Suprapubic skin (tissue), 4 donors: ENCODE measurements around the gene KIAA1671. TPM values are rescaled to one million over a fixed set of nuclear protein-coding genes. Genes with fewer than 3 reads are reported as not detected.

Experiments used
- DNase-seq, 2 donors: peaks; one replicate each; pipeline ENCODE4 v3.0.0-alpha.2; 2019; ENCODE audit warnings: low spot score in 2 of 2
- H3K27ac ChIP-seq: fragments of 200-600 bp; sonication (generic); one replicate; pipeline ENCODE4 v1.5.1; 2019
- H3K27me3 ChIP-seq: fragments of 200-600 bp; sonication (generic); one replicate; pipeline ENCODE4 v1.5.1; 2019
- H3K36me3 ChIP-seq: fragments of 200-600 bp; sonication (generic); one replicate; pipeline ENCODE4 v1.5.1; 2019
- H3K4me1 ChIP-seq: fragments of 200-600 bp; sonication (generic); one replicate; pipeline ENCODE4 v1.5.1; 2019
- H3K4me3 ChIP-seq: fragments of 200-600 bp; sonication (generic); one replicate; pipeline ENCODE4 v1.5.1; 2019; ENCODE audit warnings: mild to moderate bottlenecking
- H3K9me3 ChIP-seq: fragments of 200-600 bp; sonication (generic); one replicate; pipeline ENCODE4 v1.5.1; 2019
- EP300 ChIP-seq: sonication (generic); formaldehyde crosslinking; IDR thresholded peaks from one replicate; pipeline ENCODE4 v1.6.1; 2017; ENCODE audit warnings: antibody characterized with exemption
- POLR2A ChIP-seq, 2 donors: fragments of 450-650 bp; IDR thresholded peaks; one replicate each; pipeline ENCODE4 v1.6.1; 2017; ENCODE audit warnings: antibody characterized with exemption in 2 of 2, mild to moderate bottlenecking in 2 of 2, moderate library complexity in 2 of 2
- POLR2AphosphoS5 ChIP-seq, 3 donors: sonication (generic); formaldehyde crosslinking; IDR thresholded peaks; one replicate each; pipeline ENCODE4 v1.6.1; 2017; ENCODE audit warnings: antibody characterized with exemption in 3 of 3
- WGBS: methylation state at CpG from one replicate; pipeline ENCODE4 v1.1.5; 2018; 5-methylcytosine and 5-hydroxymethylcytosine counted together
- total RNA-seq, 4 donors: library from RNA; depleted of rRNA; stranded (reverse); fragments of >200 nt; gene quantifications; one replicate each; pipeline ENCODE4 v1.1.0, GENCODE V29; 2016
- TF ChIP-seq, protein P1 (sequence below), 2 donors: fragments of 200-600 bp in 1 of 2; fragments of 450-650 bp in 1 of 2; sonication (generic) in 1 of 2; IDR thresholded peaks; one replicate each; pipeline ENCODE4 v1.5.1; 2016 to 2019; ENCODE audit warnings: antibody characterized with exemption in 2 of 2, mild to moderate bottlenecking in 1 of 2, moderate library complexity in 1 of 2

Gene KIAA1671
- total RNA-seq, 4 donors from 2014 or later: 74.4 to 116 (median 97.0) TPM

DNA sequence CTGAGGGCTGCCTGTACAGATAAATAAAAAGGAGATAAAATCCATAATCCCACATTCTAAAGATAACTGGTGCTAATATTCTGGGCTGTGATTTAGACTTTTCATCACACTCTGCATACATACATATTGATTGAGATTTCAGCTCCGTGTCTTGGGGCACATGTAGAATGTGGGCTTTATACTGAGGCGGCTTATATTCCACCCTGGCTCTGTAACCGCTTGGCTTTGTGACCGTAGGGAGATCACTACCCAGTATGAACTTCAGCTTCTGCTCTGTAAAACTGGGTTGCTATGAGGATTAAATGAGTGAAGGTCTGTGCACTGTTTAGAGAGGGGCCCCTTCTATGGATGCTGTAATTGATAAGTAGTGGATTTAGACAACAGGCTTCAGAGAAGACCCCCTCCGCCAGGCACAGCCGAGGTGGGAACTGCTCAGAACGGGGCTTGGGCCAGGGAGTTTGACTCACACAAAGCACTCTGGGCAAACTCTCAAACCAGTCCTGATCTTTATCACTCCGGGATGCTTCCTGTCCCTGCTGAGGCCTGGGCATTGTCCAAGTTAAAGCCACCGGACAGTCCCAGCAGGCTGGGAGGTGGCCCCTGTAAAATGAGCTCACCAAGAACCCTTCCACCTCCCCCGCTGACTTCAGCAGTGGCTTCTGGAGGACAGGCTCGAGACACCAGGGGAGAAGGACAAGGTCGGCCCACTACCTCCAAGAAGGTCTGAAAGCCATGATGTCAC, 17.2 kb downstream of the KIAA1671 start:
- no peak overlapping the region for H3K4me3 ChIP-seq
- no peaks in the 10 kb centered on the region for H3K27me3 ChIP-seq
- 40% methylated on average over 11 of the region's 12 CpGs for WGBS
- no peaks in the 10 kb centered on the region for H3K9me3 ChIP-seq
- peak overlapping the region; percentile 79 for H3K27ac ChIP-seq
- TF ChIP-seq, protein P1, sequence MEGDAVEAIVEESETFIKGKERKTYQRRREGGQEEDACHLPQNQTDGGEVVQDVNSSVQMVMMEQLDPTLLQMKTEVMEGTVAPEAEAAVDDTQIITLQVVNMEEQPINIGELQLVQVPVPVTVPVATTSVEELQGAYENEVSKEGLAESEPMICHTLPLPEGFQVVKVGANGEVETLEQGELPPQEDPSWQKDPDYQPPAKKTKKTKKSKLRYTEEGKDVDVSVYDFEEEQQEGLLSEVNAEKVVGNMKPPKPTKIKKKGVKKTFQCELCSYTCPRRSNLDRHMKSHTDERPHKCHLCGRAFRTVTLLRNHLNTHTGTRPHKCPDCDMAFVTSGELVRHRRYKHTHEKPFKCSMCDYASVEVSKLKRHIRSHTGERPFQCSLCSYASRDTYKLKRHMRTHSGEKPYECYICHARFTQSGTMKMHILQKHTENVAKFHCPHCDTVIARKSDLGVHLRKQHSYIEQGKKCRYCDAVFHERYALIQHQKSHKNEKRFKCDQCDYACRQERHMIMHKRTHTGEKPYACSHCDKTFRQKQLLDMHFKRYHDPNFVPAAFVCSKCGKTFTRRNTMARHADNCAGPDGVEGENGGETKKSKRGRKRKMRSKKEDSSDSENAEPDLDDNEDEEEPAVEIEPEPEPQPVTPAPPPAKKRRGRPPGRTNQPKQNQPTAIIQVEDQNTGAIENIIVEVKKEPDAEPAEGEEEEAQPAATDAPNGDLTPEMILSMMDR (IDR thresholded peaks at IDR 0.05): no peak
- TF ChIP-seq EP300 (no peak), POLR2AphosphoS5 (IDR thresholded peaks at IDR 0.05) (no peak), POLR2A (IDR thresholded peaks at IDR 0.05) (no peak)
- peaks cover 59% of the 10 kb centered on the region for H3K4me1 ChIP-seq
- H3K36me3 ChIP-seq: no peaks in the 10 kb centered on the region
- DNase-seq: no peak

DNA sequence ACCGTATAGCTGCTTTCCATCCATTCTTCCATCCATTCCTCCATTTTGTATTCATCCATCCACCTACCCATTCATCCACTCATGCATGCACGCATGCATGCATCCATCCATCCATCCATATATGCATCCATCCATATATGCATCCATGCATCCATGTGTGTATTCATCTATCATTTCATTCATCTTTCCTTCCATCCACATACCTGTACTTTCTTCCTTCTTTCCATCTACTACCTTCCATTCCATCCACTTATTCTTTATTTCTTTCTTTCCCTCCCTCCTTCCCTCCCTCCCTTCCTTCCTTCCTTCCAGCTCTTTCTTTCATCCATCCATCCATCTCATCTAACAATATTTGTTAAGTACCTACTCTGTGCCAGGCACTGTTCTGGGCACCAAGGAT, 19.9 kb downstream of the KIAA1671 start:
- Histone ChIP-seq H3K4me1 (peaks cover 67% of the 10 kb centered on the region), H3K27me3 (no peaks in the 10 kb centered on the region), H3K4me3 (no peak overlapping the region), H3K9me3 (no peaks in the 10 kb centered on the region), H3K27ac (no peak overlapping the region), H3K36me3 (no peaks in the 10 kb centered on the region)
- TF ChIP-seq POLR2AphosphoS5 (IDR thresholded peaks at IDR 0.05): no peak
- TF ChIP-seq EP300: no peak
- TF ChIP-seq, protein P1 (IDR thresholded peaks at IDR 0.05): no peak
- 95% methylated on average over 2 of the region's 2 CpGs for WGBS
- DNase-seq: no peak

DNA sequence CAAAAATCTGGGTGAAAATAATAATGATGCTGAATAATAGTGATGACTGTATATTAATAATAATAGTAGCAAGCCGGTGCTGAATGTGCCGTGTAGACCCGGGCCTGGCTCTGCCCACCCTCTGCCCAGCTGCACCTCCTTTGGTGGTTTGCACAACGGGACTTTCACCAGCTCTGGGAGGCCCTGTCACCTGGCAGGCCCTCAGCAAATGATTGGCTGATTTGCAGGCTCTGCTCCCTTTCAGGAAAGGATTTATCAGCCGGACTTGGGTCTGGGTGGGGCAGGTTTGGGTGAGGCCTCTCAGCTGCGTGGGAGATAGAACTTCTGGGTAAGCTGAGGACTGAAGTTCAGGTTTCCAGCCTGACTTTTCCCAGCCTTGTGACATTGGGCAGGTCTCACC, 21.4 kb downstream of the KIAA1671 start:
- Histone ChIP-seq H3K4me3 (no peak overlapping the region), H3K4me1 (peaks cover 69% of the 10 kb centered on the region), H3K36me3 (no peaks in the 10 kb centered on the region), H3K27me3 (no peaks in the 10 kb centered on the region), H3K9me3 (no peaks in the 10 kb centered on the region), H3K27ac (no peak overlapping the region)
- 56% methylated on average over 6 of the region's 6 CpGs for WGBS
- DNase-seq: no peak
- TF ChIP-seq, protein P1 (IDR thresholded peaks at IDR 0.05): no peak
- TF ChIP-seq EP300 (no peak), POLR2AphosphoS5 (IDR thresholded peaks at IDR 0.05) (no peak), POLR2A (IDR thresholded peaks at IDR 0.05) (no peak)

DNA sequence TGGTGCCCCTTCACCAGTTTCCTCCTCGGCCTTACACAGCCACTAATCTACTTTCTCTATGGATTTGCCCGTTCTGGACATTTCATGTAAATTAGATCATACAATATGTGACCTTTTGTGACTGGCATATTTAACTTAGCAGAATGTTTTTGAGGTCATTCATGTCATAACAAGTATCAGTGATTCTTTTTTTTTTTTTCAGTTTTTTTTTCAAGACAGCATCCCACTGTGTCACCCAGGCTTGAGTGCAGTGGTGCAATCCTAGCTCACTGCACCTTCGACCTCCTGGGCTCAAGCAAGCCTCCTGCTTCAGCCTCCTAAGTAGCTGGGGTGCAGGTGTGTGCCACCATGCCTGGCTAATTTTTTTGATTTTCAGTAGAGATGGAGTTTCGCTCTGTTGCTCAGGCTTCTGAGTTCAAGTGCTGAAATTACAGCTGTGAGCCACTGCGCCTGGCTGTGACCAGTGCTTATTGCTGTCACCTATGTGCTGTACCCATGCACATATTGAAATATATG, 22.7 kb downstream of the KIAA1671 start:
- no peaks in the 10 kb centered on the region for H3K9me3 ChIP-seq
- peaks cover 57% of the 10 kb centered on the region for H3K4me1 ChIP-seq
- no peaks in the 10 kb centered on the region for H3K27me3 ChIP-seq
- H3K27ac ChIP-seq: peak overlapping the region; percentile 96
- no peak overlapping the region for H3K4me3 ChIP-seq
- DNase-seq: no peak
- TF ChIP-seq POLR2AphosphoS5 (IDR thresholded peaks at IDR 0.05) (no peak), POLR2A (IDR thresholded peaks at IDR 0.05) (no peak), EP300 (no peak)
- TF ChIP-seq, protein P1 (IDR thresholded peaks at IDR 0.05): no peak
- WGBS: 76% methylated on average over 5 of the region's 5 CpGs
- no peaks in the 10 kb centered on the region for H3K36me3 ChIP-seq

DNA sequence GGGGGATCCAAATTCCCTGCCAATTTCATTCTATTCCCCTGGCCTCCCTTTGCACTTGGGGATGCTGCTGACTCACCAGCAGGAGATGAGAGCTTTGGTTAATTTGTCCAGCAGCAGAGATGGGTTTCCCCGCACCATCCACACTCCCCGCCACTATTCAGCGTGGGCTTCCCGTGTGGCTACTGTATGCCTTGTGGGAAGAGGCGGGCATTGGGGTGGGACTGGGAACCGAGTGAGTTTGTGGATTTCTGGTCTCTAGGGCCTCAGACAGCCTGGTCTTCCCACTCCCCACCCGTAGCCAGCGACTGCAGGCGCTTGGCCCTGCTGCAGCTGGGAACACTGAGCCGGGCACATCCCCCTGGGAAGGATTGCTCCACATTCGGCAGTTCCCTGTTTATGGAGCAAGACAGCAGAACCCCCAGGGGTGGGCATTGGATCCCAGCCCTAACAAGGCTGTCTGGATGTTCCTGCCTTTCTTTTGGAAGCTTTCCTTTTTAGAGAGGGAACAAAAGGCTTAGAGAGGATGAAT, 23.4 kb downstream of the KIAA1671 start:
- Histone ChIP-seq H3K36me3 (no peaks in the 10 kb centered on the region), H3K27ac (peak overlapping the region; percentile 96), H3K4me1 (peaks cover 55% of the 10 kb centered on the region), H3K27me3 (no peaks in the 10 kb centered on the region), H3K9me3 (no peaks in the 10 kb centered on the region), H3K4me3 (peak overlapping the region; percentile 24)
- peak; percentile 80 to 89 for DNase-seq
- TF ChIP-seq POLR2A (IDR thresholded peaks at IDR 0.05) (no peak), POLR2AphosphoS5 (IDR thresholded peaks at IDR 0.05) (peak in 1 of 3 donors; percentile 56)
- TF ChIP-seq, protein P1 (IDR thresholded peaks at IDR 0.05): no peak
- WGBS: 42% methylated on average over 4 of the region's 11 CpGs
